Measurements from ENCODE around the gene ADAM23.
A peak's percentile ranks its signal among the peaks of the same experiment; 100 is the strongest.

The ADAM23 gene

DNA sequence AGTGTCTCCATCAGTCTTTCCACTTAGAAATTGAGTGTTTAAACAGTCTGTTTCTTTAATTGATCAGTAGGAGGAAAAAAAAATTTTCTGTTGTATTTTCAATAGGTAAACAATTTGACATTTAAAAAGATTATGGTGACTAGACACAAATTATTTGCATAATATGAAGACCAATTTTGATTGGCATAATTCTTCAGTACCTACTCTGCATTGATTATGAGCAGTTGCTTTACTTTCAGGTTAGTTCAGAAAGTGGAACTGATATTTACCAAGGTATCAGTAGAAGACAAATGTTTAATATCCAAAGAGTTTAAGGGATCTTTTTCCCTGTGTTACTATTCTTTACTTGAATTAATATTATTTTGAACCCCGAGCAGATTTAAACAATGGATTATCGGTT lies 2.6 kb downstream of the ADAM23 start:
- peaks cover 28% of the 10 kb centered on the region for H3K27me3 ChIP-seq (ENCODE audit: control insufficient read depth, insufficient read depth, low read length)
- H3K4me3 ChIP-seq (ENCODE audit: low read length): no peak overlapping the region
- H3K27ac ChIP-seq (ENCODE audit: low read length): no peak overlapping the region
- no peaks in the 10 kb centered on the region for H3K9me3 ChIP-seq (ENCODE audit: control insufficient read depth, low read depth, low read length)
- H3K4me1 ChIP-seq (ENCODE audit: control insufficient read depth, low read depth, low read length): peaks cover 30% of the 10 kb centered on the region
- H3K36me3 ChIP-seq (ENCODE audit: control insufficient read depth, low read depth, low read length): no peaks in the 10 kb centered on the region
- no peak overlapping the region for H3K9ac ChIP-seq (ENCODE audit: low read length)

- Histone ChIP-seq H3K4me3 (ENCODE audit: low read length) (no peak overlapping the region), H3K36me3 (ENCODE audit: control insufficient read depth, low read depth, low read length) (no peaks in the 10 kb centered on the region), H3K4me1 (ENCODE audit: control insufficient read depth, low read depth, low read length) (peaks cover 14% of the 10 kb centered on the region), H3K9ac (ENCODE audit: low read length) (no peak overlapping the region), H3K27ac (ENCODE audit: low read length) (no peak overlapping the region), H3K27me3 (ENCODE audit: control insufficient read depth, insufficient read depth, low read length) (no peaks in the 10 kb centered on the region), H3K9me3 (ENCODE audit: control insufficient read depth, low read depth, low read length) (no peaks in the 10 kb centered on the region)
Measured at GRCh38 chr2:206452242-206452641, 8.9 kb downstream of the ADAM23 start.

GRCh38 chr2:206452750-206453149 lies 9.4 kb downstream of the ADAM23 start:
- no peak overlapping the region for H3K9ac ChIP-seq (ENCODE audit: low read length)
- peaks cover 9% of the 10 kb centered on the region for H3K4me1 ChIP-seq (ENCODE audit: control insufficient read depth, low read depth, low read length)
- no peaks in the 10 kb centered on the region for H3K27me3 ChIP-seq (ENCODE audit: control insufficient read depth, insufficient read depth, low read length)
- H3K36me3 ChIP-seq (ENCODE audit: control insufficient read depth, low read depth, low read length): no peaks in the 10 kb centered on the region
- H3K9me3 ChIP-seq (ENCODE audit: control insufficient read depth, low read depth, low read length): no peaks in the 10 kb centered on the region
- no peak overlapping the region for H3K27ac ChIP-seq (ENCODE audit: low read length)
- H3K4me3 ChIP-seq (ENCODE audit: low read length): no peak overlapping the region

GRCh38 chr2:206456078-206456754 lies 12.9 kb downstream of the ADAM23 start:
- Histone ChIP-seq H3K27ac (ENCODE audit: low read length) (no peak overlapping the region), H3K9ac (ENCODE audit: low read length) (no peak overlapping the region), H3K36me3 (ENCODE audit: control insufficient read depth, low read depth, low read length) (no peaks in the 10 kb centered on the region), H3K27me3 (ENCODE audit: control insufficient read depth, insufficient read depth, low read length) (no peaks in the 10 kb centered on the region), H3K4me1 (ENCODE audit: control insufficient read depth, low read depth, low read length) (peaks cover 2% of the 10 kb centered on the region), H3K4me3 (ENCODE audit: low read length) (no peak overlapping the region), H3K9me3 (ENCODE audit: control insufficient read depth, low read depth, low read length) (no peaks in the 10 kb centered on the region)

DNA sequence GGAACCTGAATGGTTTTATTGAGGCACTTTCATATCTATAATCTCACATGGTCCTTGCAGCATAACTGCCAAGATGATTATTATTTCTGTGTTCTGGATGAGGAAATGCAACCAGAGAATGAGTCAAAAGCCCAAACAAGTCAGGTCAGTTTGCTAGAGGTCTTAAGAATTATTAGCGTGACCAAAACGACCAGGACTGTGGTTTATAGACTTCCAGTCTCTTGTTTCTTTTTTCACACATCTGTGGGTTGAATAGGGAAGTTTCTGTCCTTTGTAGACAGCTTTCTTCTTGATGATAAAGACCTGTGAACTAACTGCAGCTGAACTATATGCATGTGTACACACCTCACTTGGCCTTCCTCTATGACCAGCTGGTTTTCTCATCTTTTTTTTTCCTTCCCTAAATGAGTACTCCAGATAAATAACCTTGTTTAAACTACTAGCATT lies 13.9 kb downstream of the ADAM23 start:
- Histone ChIP-seq H3K27ac (ENCODE audit: low read length) (no peak overlapping the region), H3K9me3 (ENCODE audit: control insufficient read depth, low read depth, low read length) (no peaks in the 10 kb centered on the region), H3K4me1 (ENCODE audit: control insufficient read depth, low read depth, low read length) (peaks cover 11% of the 10 kb centered on the region), H3K9ac (ENCODE audit: low read length) (no peak overlapping the region), H3K36me3 (ENCODE audit: control insufficient read depth, low read depth, low read length) (no peaks in the 10 kb centered on the region), H3K27me3 (ENCODE audit: control insufficient read depth, insufficient read depth, low read length) (no peaks in the 10 kb centered on the region), H3K4me3 (ENCODE audit: low read length) (no peak overlapping the region)

- H3K4me3 ChIP-seq (ENCODE audit: low read length): peak overlapping the region; percentile 3
- H3K4me1 ChIP-seq (ENCODE audit: control insufficient read depth, low read depth, low read length): peaks cover 23% of the 10 kb centered on the region
- H3K27ac ChIP-seq (ENCODE audit: low read length): no peak overlapping the region
- H3K9ac ChIP-seq (ENCODE audit: low read length): no peak overlapping the region
- H3K36me3 ChIP-seq (ENCODE audit: control insufficient read depth, low read depth, low read length): no peaks in the 10 kb centered on the region
- no peaks in the 10 kb centered on the region for H3K27me3 ChIP-seq (ENCODE audit: control insufficient read depth, insufficient read depth, low read length)
- no peaks in the 10 kb centered on the region for H3K9me3 ChIP-seq (ENCODE audit: control insufficient read depth, low read depth, low read length)
Measured at GRCh38 chr2:206462240-206462854, 19.0 kb downstream of the ADAM23 start.

DNA sequence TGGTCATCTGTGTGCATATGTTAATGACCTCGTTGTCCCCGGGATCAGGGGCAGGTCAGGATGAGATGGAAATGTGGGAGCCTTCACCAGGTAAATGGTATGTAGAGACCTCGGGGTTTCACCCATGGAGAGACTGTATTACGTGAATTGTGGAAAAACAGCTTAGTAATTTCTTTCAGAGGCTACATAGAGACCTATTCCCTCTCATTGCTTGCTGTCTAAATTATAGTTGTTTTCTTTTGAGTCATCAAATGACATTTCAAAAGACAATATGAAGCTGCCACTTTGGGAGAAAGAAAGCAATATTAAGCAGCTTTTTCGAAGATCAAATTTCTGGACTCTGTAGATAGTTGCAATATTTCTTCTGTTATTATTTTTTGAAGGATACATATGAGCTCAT lies 20.4 kb downstream of the ADAM23 start:
- Histone ChIP-seq H3K27ac (ENCODE audit: low read length) (no peak overlapping the region), H3K27me3 (ENCODE audit: control insufficient read depth, insufficient read depth, low read length) (no peaks in the 10 kb centered on the region), H3K4me3 (ENCODE audit: low read length) (no peak overlapping the region), H3K9me3 (ENCODE audit: control insufficient read depth, low read depth, low read length) (no peaks in the 10 kb centered on the region), H3K36me3 (ENCODE audit: control insufficient read depth, low read depth, low read length) (no peaks in the 10 kb centered on the region), H3K9ac (ENCODE audit: low read length) (no peak overlapping the region), H3K4me1 (ENCODE audit: control insufficient read depth, low read depth, low read length) (peaks cover 23% of the 10 kb centered on the region)

- H3K36me3 ChIP-seq (ENCODE audit: control insufficient read depth, low read depth, low read length): no peaks in the 10 kb centered on the region
- no peak overlapping the region for H3K4me3 ChIP-seq (ENCODE audit: low read length)
- no peak overlapping the region for H3K9ac ChIP-seq (ENCODE audit: low read length)
- no peaks in the 10 kb centered on the region for H3K9me3 ChIP-seq (ENCODE audit: control insufficient read depth, low read depth, low read length)
- no peaks in the 10 kb centered on the region for H3K27me3 ChIP-seq (ENCODE audit: control insufficient read depth, insufficient read depth, low read length)
- H3K4me1 ChIP-seq (ENCODE audit: control insufficient read depth, low read depth, low read length): peaks cover 23% of the 10 kb centered on the region
- no peak overlapping the region for H3K27ac ChIP-seq (ENCODE audit: low read length)
Measured at GRCh38 chr2:206464597-206464996, 21.3 kb downstream of the ADAM23 start.

DNA sequence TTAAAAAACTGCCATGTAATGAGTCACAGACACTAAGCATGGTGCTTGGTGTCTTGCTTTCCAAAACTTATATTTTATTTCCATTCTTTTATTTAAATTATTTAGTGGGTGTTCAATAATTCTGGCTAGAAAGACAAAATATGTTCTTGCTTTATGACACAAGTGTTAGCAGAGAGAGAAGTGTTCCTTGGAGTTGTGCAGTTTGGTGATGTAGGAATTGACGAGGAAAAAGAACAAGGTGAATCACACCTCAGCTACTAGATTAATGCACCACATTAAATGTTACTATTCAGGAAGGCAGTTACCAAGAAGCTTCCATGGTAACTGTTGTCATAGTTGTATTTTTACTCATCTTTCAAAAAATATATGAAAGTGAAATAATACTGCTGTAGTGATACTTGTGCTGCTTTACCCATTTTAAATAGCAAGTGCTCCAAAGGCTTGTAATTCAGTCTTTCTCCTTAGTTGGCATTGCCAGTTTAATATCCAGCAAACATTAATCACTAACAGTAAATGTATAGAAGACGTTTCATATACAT lies 28.3 kb downstream of the ADAM23 start:
- Histone ChIP-seq H3K4me1 (ENCODE audit: control insufficient read depth, low read depth, low read length) (no peaks in the 10 kb centered on the region), H3K36me3 (ENCODE audit: control insufficient read depth, low read depth, low read length) (no peaks in the 10 kb centered on the region), H3K4me3 (ENCODE audit: low read length) (no peak overlapping the region), H3K9me3 (ENCODE audit: control insufficient read depth, low read depth, low read length) (no peaks in the 10 kb centered on the region), H3K27ac (ENCODE audit: low read length) (no peak overlapping the region), H3K27me3 (ENCODE audit: control insufficient read depth, insufficient read depth, low read length) (no peaks in the 10 kb centered on the region), H3K9ac (ENCODE audit: low read length) (no peak overlapping the region)

DNA sequence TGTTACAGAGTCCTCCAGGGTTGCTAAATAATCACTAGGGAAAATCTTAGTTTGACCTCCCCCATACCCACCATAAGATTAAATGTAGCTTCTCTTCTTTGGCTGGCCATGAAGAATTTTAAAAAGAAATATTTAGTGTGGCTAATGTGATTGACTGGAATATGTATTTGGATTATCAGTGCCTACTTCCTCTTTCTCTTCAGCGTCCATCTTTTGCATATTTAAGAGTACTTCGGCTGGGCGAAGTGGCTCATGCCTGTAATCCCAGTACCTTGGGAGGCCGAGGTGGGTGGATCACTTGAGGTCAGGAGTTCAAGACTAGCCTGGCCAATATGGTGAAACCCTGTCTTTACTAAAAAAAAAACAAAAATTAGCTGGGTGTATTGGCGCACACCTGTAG lies 28.8 kb downstream of the ADAM23 start:
- H3K9ac ChIP-seq (ENCODE audit: low read length): no peak overlapping the region
- H3K4me1 ChIP-seq (ENCODE audit: control insufficient read depth, low read depth, low read length): no peaks in the 10 kb centered on the region
- H3K27ac ChIP-seq (ENCODE audit: low read length): no peak overlapping the region
- H3K9me3 ChIP-seq (ENCODE audit: control insufficient read depth, low read depth, low read length): no peaks in the 10 kb centered on the region
- no peak overlapping the region for H3K4me3 ChIP-seq (ENCODE audit: low read length)
- no peaks in the 10 kb centered on the region for H3K27me3 ChIP-seq (ENCODE audit: control insufficient read depth, insufficient read depth, low read length)
- no peaks in the 10 kb centered on the region for H3K36me3 ChIP-seq (ENCODE audit: control insufficient read depth, low read depth, low read length)

DNA sequence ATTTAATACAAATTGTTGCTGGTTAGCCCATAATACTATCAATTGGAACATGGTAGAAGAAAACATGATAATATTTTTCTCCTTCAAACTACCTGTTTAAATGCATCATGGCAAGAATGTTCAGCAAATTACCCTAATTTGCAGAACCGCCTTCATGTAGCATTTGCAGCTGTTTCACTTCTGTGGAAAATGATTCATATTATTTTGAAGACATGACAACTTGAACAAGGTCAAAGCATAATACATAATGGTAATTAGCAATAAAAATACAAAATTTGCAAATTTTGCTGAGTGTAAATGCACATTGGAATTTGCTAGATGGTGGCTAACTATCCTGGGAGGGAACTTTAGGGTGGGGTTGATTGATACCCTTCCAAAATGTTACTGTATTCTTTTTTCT lies 30.8 kb downstream of the ADAM23 start:
- H3K27me3 ChIP-seq (ENCODE audit: control insufficient read depth, insufficient read depth, low read length): no peaks in the 10 kb centered on the region
- H3K9ac ChIP-seq (ENCODE audit: low read length): no peak overlapping the region
- no peak overlapping the region for H3K4me3 ChIP-seq (ENCODE audit: low read length)
- H3K27ac ChIP-seq (ENCODE audit: low read length): no peak overlapping the region
- no peaks in the 10 kb centered on the region for H3K9me3 ChIP-seq (ENCODE audit: control insufficient read depth, low read depth, low read length)
- no peaks in the 10 kb centered on the region for H3K4me1 ChIP-seq (ENCODE audit: control insufficient read depth, low read depth, low read length)
- no peaks in the 10 kb centered on the region for H3K36me3 ChIP-seq (ENCODE audit: control insufficient read depth, low read depth, low read length)

- Histone ChIP-seq H3K27me3 (ENCODE audit: control insufficient read depth, insufficient read depth, low read length) (no peaks in the 10 kb centered on the region), H3K36me3 (ENCODE audit: control insufficient read depth, low read depth, low read length) (no peaks in the 10 kb centered on the region), H3K27ac (ENCODE audit: low read length) (no peak overlapping the region), H3K4me3 (ENCODE audit: low read length) (no peak overlapping the region), H3K9ac (ENCODE audit: low read length) (no peak overlapping the region), H3K4me1 (ENCODE audit: control insufficient read depth, low read depth, low read length) (peaks cover 5% of the 10 kb centered on the region), H3K9me3 (ENCODE audit: control insufficient read depth, low read depth, low read length) (no peaks in the 10 kb centered on the region)
Measured at GRCh38 chr2:206477296-206477695, 34.0 kb downstream of the ADAM23 start.
